Measurements from ENCODE around the gene RNF144A. TPM values are rescaled to one million over a fixed set of nuclear protein-coding genes. Genes with fewer than 3 reads are reported as not detected.

The RNF144A gene
- polyA plus RNA-seq, 3 donors: 0.30 to 0.68 (median 0.48) TPM

GRCh38 chr2:6927753-6928152, 10.5 kb downstream of the RNF144A start:
- no peak overlapping the region for H3K4me3 Mint-ChIP-seq
- peaks cover 22% of the 10 kb centered on the region for H3K4me1 Mint-ChIP-seq
- Histone ChIP-seq H3K4me3 (replicated peaks in 1 of 3; ENCODE audit: low read depth in 2 of 3, low read length in 3 of 3) (no peak overlapping the region), H3K9me3 (replicated peaks in 1 of 2; ENCODE audit: control insufficient read depth in 1 of 2, insufficient read depth in 1 of 2, low read length in 2 of 2) (peaks cover 0 to 3% of the 10 kb centered on the region in 2 donors), H3K79me2 (ENCODE audit: insufficient read depth, low read length) (peaks cover 12% of the 10 kb centered on the region), H3K36me3 (replicated peaks in 1 of 2; ENCODE audit: control insufficient read depth in 1 of 2, insufficient read depth in 2 of 2, low read length in 2 of 2) (no peaks in the 10 kb centered on the region), H2AFZ (ENCODE audit: insufficient read depth, low read depth, low read length, poor library complexity, severe bottlenecking) (no peak overlapping the region), H4K20me1 (ENCODE audit: insufficient read depth, low read length) (no peaks in the 10 kb centered on the region), H3K27ac (ENCODE audit: low read depth in 1 of 2, low read length in 2 of 2) (no peak overlapping the region), H3K9ac (ENCODE audit: insufficient read depth, low read length, poor library complexity, severe bottlenecking) (no peak overlapping the region), H3K27me3 (ENCODE audit: control insufficient read depth in 2 of 2, insufficient read depth in 2 of 2, low read length in 2 of 2) (no peaks in the 10 kb centered on the region), H3K4me1 (ENCODE audit: control insufficient read depth in 1 of 2, insufficient read depth in 2 of 2, low read length in 2 of 2) (no peaks in the 10 kb centered on the region), H3K4me2 (replicated peaks; ENCODE audit: extremely low read depth, low read length, poor library complexity, severe bottlenecking) (no peak overlapping the region)
- no peak overlapping the region for H3K27ac Mint-ChIP-seq
- peaks cover 0 to 7% (median 0%) of the 10 kb centered on the region in 7 donors for H3K9me3 Mint-ChIP-seq
- intact Hi-C loops (cut with micrococcal nuclease): no loop called here
- 100% methylated on average over 2 of the region's 3 CpGs for WGBS (ENCODE audit: insufficient coverage)
- no peak for DNase-seq
- no peak for TF ChIP-seq CTCF (IDR thresholded peaks at IDR 0.05)
- H3K36me3 Mint-ChIP-seq: peaks cover 2 to 5% of the 10 kb centered on the region in 2 donors
- H3K27me3 Mint-ChIP-seq (ENCODE audit: low read depth in 3 of 3): peaks cover 0 to 2% (median 0%) of the 10 kb centered on the region in 3 donors

- Histone ChIP-seq H3K79me2 (ENCODE audit: insufficient read depth, low read length) (peaks cover 19% of the 10 kb centered on the region), H3K9me3 (replicated peaks in 1 of 2; ENCODE audit: control insufficient read depth in 1 of 2, insufficient read depth in 1 of 2, low read length in 2 of 2) (peaks cover 0 to 3% of the 10 kb centered on the region in 2 donors), H3K9ac (ENCODE audit: insufficient read depth, low read length, poor library complexity, severe bottlenecking) (no peak overlapping the region), H3K4me1 (ENCODE audit: control insufficient read depth in 1 of 2, insufficient read depth in 2 of 2, low read length in 2 of 2) (no peaks in the 10 kb centered on the region), H3K27me3 (ENCODE audit: control insufficient read depth in 2 of 2, insufficient read depth in 2 of 2, low read length in 2 of 2) (no peaks in the 10 kb centered on the region), H3K4me2 (replicated peaks; ENCODE audit: extremely low read depth, low read length, poor library complexity, severe bottlenecking) (no peak overlapping the region), H4K20me1 (ENCODE audit: insufficient read depth, low read length) (no peaks in the 10 kb centered on the region), H3K36me3 (replicated peaks in 1 of 2; ENCODE audit: control insufficient read depth in 1 of 2, insufficient read depth in 2 of 2, low read length in 2 of 2) (no peaks in the 10 kb centered on the region), H3K4me3 (replicated peaks in 1 of 3; ENCODE audit: low read depth in 2 of 3, low read length in 3 of 3) (no peak overlapping the region), H2AFZ (ENCODE audit: insufficient read depth, low read depth, low read length, poor library complexity, severe bottlenecking) (no peak overlapping the region), H3K27ac (ENCODE audit: low read depth in 1 of 2, low read length in 2 of 2) (no peak overlapping the region)
- intact Hi-C loops (cut with micrococcal nuclease): no loop called here
- Mint-ChIP-seq H3K4me3 (no peak overlapping the region), H3K36me3 (peaks cover 2 to 5% of the 10 kb centered on the region in 2 donors), H3K27me3 (ENCODE audit: low read depth in 3 of 3) (peaks cover 0 to 2% (median 0%) of the 10 kb centered on the region in 3 donors), H3K27ac (no peak overlapping the region), H3K4me1 (peaks cover 22% of the 10 kb centered on the region), H3K9me3 (peaks cover 0 to 7% (median 0%) of the 10 kb centered on the region in 7 donors)
- 70% methylated on average over 9 of the region's 9 CpGs for WGBS (ENCODE audit: insufficient coverage)
- no peak for DNase-seq
- TF ChIP-seq CTCF (IDR thresholded peaks at IDR 0.05): no peak
Measured at GRCh38 chr2:6928452-6928851, 11.2 kb downstream of the RNF144A start.

Measured in CD14-positive monocyte (primary cell).